Measurements from ENCODE around the gene AAMDC.

DNA sequence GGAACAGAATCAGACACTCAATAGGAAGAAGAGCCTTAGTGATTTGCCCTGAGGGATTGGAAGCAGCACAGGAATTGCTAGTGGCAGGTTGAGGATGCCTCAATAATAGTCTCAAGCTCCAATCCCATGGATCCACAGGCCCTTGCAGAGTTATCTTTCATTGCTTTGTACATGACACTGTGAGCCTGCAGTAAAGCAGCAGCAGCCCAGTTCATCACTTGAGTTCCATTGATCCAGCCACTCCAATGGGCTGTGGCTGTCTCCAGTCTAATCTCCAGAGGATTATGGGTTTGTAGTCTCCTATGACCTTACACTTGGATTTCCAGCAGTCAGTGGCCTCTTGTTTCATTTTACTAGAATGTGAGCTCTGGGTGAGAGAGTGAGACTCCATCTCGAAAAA, 45.4 kb downstream of the AAMDC start:
- TF ChIP-seq, protein P1, sequence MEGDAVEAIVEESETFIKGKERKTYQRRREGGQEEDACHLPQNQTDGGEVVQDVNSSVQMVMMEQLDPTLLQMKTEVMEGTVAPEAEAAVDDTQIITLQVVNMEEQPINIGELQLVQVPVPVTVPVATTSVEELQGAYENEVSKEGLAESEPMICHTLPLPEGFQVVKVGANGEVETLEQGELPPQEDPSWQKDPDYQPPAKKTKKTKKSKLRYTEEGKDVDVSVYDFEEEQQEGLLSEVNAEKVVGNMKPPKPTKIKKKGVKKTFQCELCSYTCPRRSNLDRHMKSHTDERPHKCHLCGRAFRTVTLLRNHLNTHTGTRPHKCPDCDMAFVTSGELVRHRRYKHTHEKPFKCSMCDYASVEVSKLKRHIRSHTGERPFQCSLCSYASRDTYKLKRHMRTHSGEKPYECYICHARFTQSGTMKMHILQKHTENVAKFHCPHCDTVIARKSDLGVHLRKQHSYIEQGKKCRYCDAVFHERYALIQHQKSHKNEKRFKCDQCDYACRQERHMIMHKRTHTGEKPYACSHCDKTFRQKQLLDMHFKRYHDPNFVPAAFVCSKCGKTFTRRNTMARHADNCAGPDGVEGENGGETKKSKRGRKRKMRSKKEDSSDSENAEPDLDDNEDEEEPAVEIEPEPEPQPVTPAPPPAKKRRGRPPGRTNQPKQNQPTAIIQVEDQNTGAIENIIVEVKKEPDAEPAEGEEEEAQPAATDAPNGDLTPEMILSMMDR (IDR thresholded peaks at IDR 0.05), result no peak
- TF ChIP-seq POLR2A (IDR thresholded peaks at IDR 0.05), result no peak

All from body of pancreas (tissue), 4 donors.